Measurements from ENCODE around the gene TYW5.

The TYW5 gene

GRCh38 chr2:199984755-199985154 lies 29.5 kb upstream of the TYW5 start:
- POLR2A ChIA-PET, result interaction anchor here (0.7 kb wide), 1 partner anchor 473 kb away, joined by 3 read pairs; no protein-coding TSS in a partner anchor
- WGBS (ENCODE audit: insufficient coverage), result 100% methylated on average over 1 of the region's 2 CpGs

GRCh38 chr2:199984159-199984558 lies 28.9 kb upstream of the TYW5 start:
- no peak for DNase-seq
- no peak overlapping the region for H3K4me3 ChIP-seq (ENCODE audit: control insufficient read depth in 1 of 7, extremely low read depth in 1 of 7, insufficient read depth in 4 of 7, low read depth in 2 of 7, low read length in 6 of 7)
- ChIA-PET POLR2A (no interaction called here), CTCF (interaction anchor here (0.6 to 5.8 kb wide), 9 partner anchors 11 to 729 kb away, joined by 3 to 49 read pairs (median 8); no protein-coding TSS in a partner anchor)
- H3K27ac ChIP-seq (ENCODE audit: insufficient read depth in 1 of 2, low read depth in 1 of 2, low read length in 2 of 2, poor library complexity in 1 of 2, severe bottlenecking in 2 of 2), result no peak overlapping the region
- H3K4me1 ChIP-seq (ENCODE audit: control extremely low read depth in 1 of 4, control insufficient read depth in 4 of 4, insufficient read depth in 4 of 4, low read length in 3 of 4), result peaks cover 6 to 14% (median 11%) of the 10 kb centered on the region in 4 experiments
- no peaks in the 10 kb centered on the region for H3K9me3 ChIP-seq (ENCODE audit: control extremely low read depth in 1 of 5, control insufficient read depth in 4 of 5, insufficient read depth in 2 of 5, low read depth in 1 of 5, low read length in 4 of 5)
- H3K36me3 ChIP-seq (ENCODE audit: control insufficient read depth in 4 of 4, insufficient read depth in 4 of 4, low read length in 3 of 4), result no peaks in the 10 kb centered on the region
- 93% methylated on average over 4 of the region's 4 CpGs for WGBS (ENCODE audit: insufficient coverage)
- H3K27me3 ChIP-seq (replicated peaks in 2 of 5; ENCODE audit: control insufficient read depth in 4 of 5, insufficient read depth in 5 of 5, low read length in 4 of 5), result no peaks in the 10 kb centered on the region

More at GRCh38 chr2:199984755-199985154, 29.5 kb upstream of the TYW5 start:
- CTCF ChIA-PET, result interaction anchor here (0.6 to 5.8 kb wide), 10 partner anchors 10 to 729 kb away, joined by 3 to 49 read pairs (median 7); no protein-coding TSS in a partner anchor
- H3K4me3 ChIP-seq (ENCODE audit: control insufficient read depth in 1 of 7, extremely low read depth in 1 of 7, insufficient read depth in 4 of 7, low read depth in 2 of 7, low read length in 6 of 7), result no peak overlapping the region
- H3K4me1 ChIP-seq (ENCODE audit: control extremely low read depth in 1 of 4, control insufficient read depth in 4 of 4, insufficient read depth in 4 of 4, low read length in 3 of 4), result peaks cover 6 to 12% (median 11%) of the 10 kb centered on the region in 4 experiments
- H3K9me3 ChIP-seq (ENCODE audit: control extremely low read depth in 1 of 5, control insufficient read depth in 4 of 5, insufficient read depth in 2 of 5, low read depth in 1 of 5, low read length in 4 of 5), result no peaks in the 10 kb centered on the region
- H3K27me3 ChIP-seq (replicated peaks in 2 of 5; ENCODE audit: control insufficient read depth in 4 of 5, insufficient read depth in 5 of 5, low read length in 4 of 5), result no peaks in the 10 kb centered on the region
- H3K36me3 ChIP-seq (ENCODE audit: control insufficient read depth in 4 of 4, insufficient read depth in 4 of 4, low read length in 3 of 4), result no peaks in the 10 kb centered on the region
- no peak for DNase-seq
- H3K27ac ChIP-seq (ENCODE audit: insufficient read depth in 1 of 2, low read depth in 1 of 2, low read length in 2 of 2, poor library complexity in 1 of 2, severe bottlenecking in 2 of 2), result no peak overlapping the region

DNA sequence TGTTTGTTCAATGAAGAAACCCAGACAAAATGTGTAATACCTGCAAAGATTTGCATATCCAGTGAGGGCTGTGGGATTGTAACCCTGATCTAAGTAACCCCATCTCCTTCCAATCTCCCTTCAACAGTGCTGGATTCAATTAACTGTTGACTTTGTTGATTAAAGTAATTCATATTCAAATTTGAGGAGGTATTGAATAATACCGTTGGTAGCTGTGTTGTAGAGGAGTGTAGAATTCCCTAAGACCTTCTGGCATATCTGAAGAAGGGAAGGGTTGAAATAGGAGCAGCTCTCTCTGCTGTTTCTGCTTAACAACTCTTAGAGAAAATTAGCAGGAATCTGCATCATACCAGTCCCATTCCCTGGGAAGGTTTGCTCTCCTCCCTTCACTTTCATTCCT lies 28.2 kb upstream of the TYW5 start:
- Histone ChIP-seq H3K4me1 (ENCODE audit: control extremely low read depth in 1 of 4, control insufficient read depth in 4 of 4, insufficient read depth in 4 of 4, low read length in 3 of 4) (peaks cover 6 to 12% (median 11%) of the 10 kb centered on the region in 4 experiments), H3K36me3 (ENCODE audit: control insufficient read depth in 4 of 4, insufficient read depth in 4 of 4, low read length in 3 of 4) (no peaks in the 10 kb centered on the region), H3K27ac (ENCODE audit: insufficient read depth in 1 of 2, low read depth in 1 of 2, low read length in 2 of 2, poor library complexity in 1 of 2, severe bottlenecking in 2 of 2) (no peak overlapping the region), H3K9me3 (ENCODE audit: control extremely low read depth in 1 of 5, control insufficient read depth in 4 of 5, insufficient read depth in 2 of 5, low read depth in 1 of 5, low read length in 4 of 5) (no peaks in the 10 kb centered on the region), H3K4me3 (ENCODE audit: control insufficient read depth in 1 of 7, extremely low read depth in 1 of 7, insufficient read depth in 4 of 7, low read depth in 2 of 7, low read length in 6 of 7) (no peak overlapping the region), H3K27me3 (replicated peaks in 2 of 5; ENCODE audit: control insufficient read depth in 4 of 5, insufficient read depth in 5 of 5, low read length in 4 of 5) (no peaks in the 10 kb centered on the region)
- no CpG with 5 or more reads among the region's 1 CpG for WGBS (ENCODE audit: insufficient coverage)
- ChIA-PET CTCF (interaction anchor here (2.4 to 5.8 kb wide), 4 partner anchors 10 to 500 kb away, joined by 8 to 49 read pairs (median 10); no protein-coding TSS in a partner anchor), POLR2A (no interaction called here)
- no peak for DNase-seq

GRCh38 chr2:199982126-199982843 lies 27.0 kb upstream of the TYW5 start:
- DNase-seq, result no peak
- Histone ChIP-seq H3K4me1 (ENCODE audit: control extremely low read depth in 1 of 4, control insufficient read depth in 4 of 4, insufficient read depth in 4 of 4, low read length in 3 of 4) (peaks cover 0 to 3% (median under 1%) of the 10 kb centered on the region in 4 experiments), H3K9me3 (ENCODE audit: control extremely low read depth in 1 of 5, control insufficient read depth in 4 of 5, insufficient read depth in 2 of 5, low read depth in 1 of 5, low read length in 4 of 5) (no peaks in the 10 kb centered on the region), H3K27me3 (replicated peaks in 2 of 5; ENCODE audit: control insufficient read depth in 4 of 5, insufficient read depth in 5 of 5, low read length in 4 of 5) (no peaks in the 10 kb centered on the region), H3K27ac (ENCODE audit: insufficient read depth in 1 of 2, low read depth in 1 of 2, low read length in 2 of 2, poor library complexity in 1 of 2, severe bottlenecking in 2 of 2) (no peak overlapping the region), H3K4me3 (ENCODE audit: control insufficient read depth in 1 of 7, extremely low read depth in 1 of 7, insufficient read depth in 4 of 7, low read depth in 2 of 7, low read length in 6 of 7) (no peak overlapping the region), H3K36me3 (ENCODE audit: control insufficient read depth in 4 of 4, insufficient read depth in 4 of 4, low read length in 3 of 4) (no peaks in the 10 kb centered on the region)
- ChIA-PET CTCF (interaction anchor here (0.9 to 5.8 kb wide), 7 partner anchors 11 to 501 kb away, joined by 3 to 49 read pairs (median 3); no protein-coding TSS in a partner anchor), POLR2A (no interaction called here)
- 100% methylated on average over 4 of the region's 5 CpGs for WGBS (ENCODE audit: insufficient coverage)

- H3K9me3 ChIP-seq (ENCODE audit: control extremely low read depth in 1 of 5, control insufficient read depth in 4 of 5, insufficient read depth in 2 of 5, low read depth in 1 of 5, low read length in 4 of 5), result no peaks in the 10 kb centered on the region
- DNase-seq, result peak; percentile 79 to 86 (median 79)
- H3K4me1 ChIP-seq (ENCODE audit: control extremely low read depth in 1 of 4, control insufficient read depth in 4 of 4, insufficient read depth in 4 of 4, low read length in 3 of 4), result peaks cover 0 to 3% (median 0%) of the 10 kb centered on the region in 4 experiments
- WGBS (ENCODE audit: insufficient coverage), result 9% methylated on average over 8 of the region's 12 CpGs
- no peaks in the 10 kb centered on the region for H3K27me3 ChIP-seq (replicated peaks in 2 of 5; ENCODE audit: control insufficient read depth in 4 of 5, insufficient read depth in 5 of 5, low read length in 4 of 5)
- no peak overlapping the region for H3K27ac ChIP-seq (ENCODE audit: insufficient read depth in 1 of 2, low read depth in 1 of 2, low read length in 2 of 2, poor library complexity in 1 of 2, severe bottlenecking in 2 of 2)
- ChIA-PET POLR2A (no interaction called here), CTCF (interaction anchor here (0.6 to 2.8 kb wide), 17 partner anchors 9 to 731 kb away, joined by 3 to 28 read pairs (median 5); partner anchors contain the start of gene SPATS2L)
- peak overlapping the region in 4 of 7 experiments; percentile 9 to 44 (median 36) for H3K4me3 ChIP-seq (ENCODE audit: control insufficient read depth in 1 of 7, extremely low read depth in 1 of 7, insufficient read depth in 4 of 7, low read depth in 2 of 7, low read length in 6 of 7)
- H3K36me3 ChIP-seq (ENCODE audit: control insufficient read depth in 4 of 4, insufficient read depth in 4 of 4, low read length in 3 of 4), result no peaks in the 10 kb centered on the region
These were observed 24.7 kb upstream of the TYW5 start for GRCh38 chr2:199979832-199980628.

DNA sequence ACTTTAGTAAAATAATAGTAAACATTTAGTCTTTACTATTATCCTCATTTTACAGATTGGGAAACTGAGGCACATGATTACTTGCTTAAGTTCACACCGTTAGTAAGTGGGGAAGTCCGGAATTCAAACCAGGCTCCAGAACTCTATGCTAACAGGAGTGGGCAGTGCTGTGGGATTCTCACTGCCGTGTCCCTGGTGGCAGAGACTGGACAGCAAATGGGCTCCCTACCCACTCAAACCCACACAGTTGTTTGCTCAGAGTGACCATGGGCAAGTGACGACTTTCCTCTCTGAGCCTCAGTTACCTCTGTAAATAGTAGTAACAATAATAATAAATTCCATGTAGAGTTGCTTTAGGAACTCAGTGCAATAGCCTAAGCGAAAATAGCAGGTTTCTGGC lies 24.1 kb upstream of the TYW5 start:
- 100% methylated on average over 2 of the region's 5 CpGs for WGBS (ENCODE audit: insufficient coverage)
- ChIA-PET POLR2A (no interaction called here), CTCF (interaction anchor here (1.0 to 2.8 kb wide), 12 partner anchors 9 to 732 kb away, joined by 3 to 28 read pairs (median 6); partner anchors contain the start of gene SPATS2L)
- H3K27ac ChIP-seq (ENCODE audit: insufficient read depth in 1 of 2, low read depth in 1 of 2, low read length in 2 of 2, poor library complexity in 1 of 2, severe bottlenecking in 2 of 2), result no peak overlapping the region
- H3K9me3 ChIP-seq (ENCODE audit: control extremely low read depth in 1 of 5, control insufficient read depth in 4 of 5, insufficient read depth in 2 of 5, low read depth in 1 of 5, low read length in 4 of 5), result no peaks in the 10 kb centered on the region
- H3K4me1 ChIP-seq (ENCODE audit: control extremely low read depth in 1 of 4, control insufficient read depth in 4 of 4, insufficient read depth in 4 of 4, low read length in 3 of 4), result peaks cover 0 to 3% (median 0%) of the 10 kb centered on the region in 4 experiments
- H3K27me3 ChIP-seq (replicated peaks in 2 of 5; ENCODE audit: control insufficient read depth in 4 of 5, insufficient read depth in 5 of 5, low read length in 4 of 5), result no peaks in the 10 kb centered on the region
- H3K36me3 ChIP-seq (ENCODE audit: control insufficient read depth in 4 of 4, insufficient read depth in 4 of 4, low read length in 3 of 4), result no peaks in the 10 kb centered on the region
- H3K4me3 ChIP-seq (ENCODE audit: control insufficient read depth in 1 of 7, extremely low read depth in 1 of 7, insufficient read depth in 4 of 7, low read depth in 2 of 7, low read length in 6 of 7), result peak overlapping the region in 1 of 7 experiments; percentile 34
- DNase-seq, result no peak
